HS-27A (cell line): Measurements from ENCODE around the gene FOXB2.

ENCODE experiments used
- DNase-seq: peaks from one replicate; pipeline ENCODE4 v3.0.0-alpha.2; 2012; ENCODE audit warnings: low read depth, missing footprints

The FOXB2 gene

DNA sequence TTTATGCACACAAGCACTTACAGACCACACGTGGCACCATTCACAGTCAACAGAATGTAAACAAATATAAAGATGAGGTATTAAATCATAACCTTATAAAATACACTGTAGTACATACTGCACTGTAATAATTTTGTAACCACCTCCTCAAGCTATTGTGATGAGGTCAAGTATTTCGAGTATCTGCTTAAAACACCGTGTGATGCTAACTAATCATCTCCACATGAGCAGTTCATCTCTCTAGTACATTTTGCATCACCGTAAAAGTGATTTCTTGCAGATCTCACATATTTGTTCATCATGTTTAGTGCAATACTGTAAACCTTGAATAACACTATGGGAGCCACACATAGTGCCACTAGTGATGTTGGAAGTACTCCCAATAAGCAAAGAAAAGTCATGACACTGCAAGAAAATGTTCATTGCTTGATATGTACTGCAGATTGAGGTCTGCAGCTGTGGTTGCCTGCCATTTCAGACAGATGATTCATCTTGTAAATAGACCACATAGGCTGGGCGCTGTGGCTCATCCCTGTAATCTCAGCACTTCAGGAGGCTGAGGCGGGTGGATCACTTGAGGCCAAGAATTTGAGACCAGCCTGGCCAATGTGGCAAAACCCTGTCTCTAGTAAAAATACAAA is 44.3 kb downstream of the FOXB2 start:
- peak; percentile 42 for DNase-seq

DNA sequence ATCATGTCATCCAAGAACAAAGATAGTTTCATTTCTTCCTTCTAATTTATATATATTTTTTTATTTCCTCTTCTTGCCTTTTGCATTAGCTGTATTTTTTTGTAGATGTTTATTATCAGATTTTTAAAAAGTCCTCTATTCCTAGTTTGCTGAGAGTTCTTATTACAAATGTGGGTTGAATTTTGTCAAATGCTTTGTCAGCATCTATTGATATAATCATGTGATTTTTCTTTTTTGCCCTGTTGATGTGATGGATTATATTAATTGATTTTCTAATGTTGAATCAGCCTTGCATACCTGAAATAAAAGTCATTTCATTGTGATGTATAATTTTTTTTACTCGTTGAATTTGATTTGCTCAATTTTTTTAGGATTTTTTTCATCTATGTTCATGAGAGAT is 46.9 kb downstream of the FOXB2 start:
- DNase-seq: no peak
